DND-41 (cell line): ENCODE results near the gene ZNF8.

ENCODE experiments used
- CTCF ChIP-seq: IDR thresholded peaks from 2 replicates; pipeline ENCODE4 v1.5.1; 2012; ENCODE audit warnings: borderline replicate concordance, low read length, moderate library complexity, mild to moderate bottlenecking; ENCODE audit not compliant: poor library complexity, severe bottlenecking; ENCODE audit errors: extremely low read depth
- EZH2 ChIP-seq: IDR thresholded peaks from 3 replicates; pipeline ENCODE4 v1.6.1; 2012; ENCODE audit warnings: borderline replicate concordance, low read depth, mild to moderate bottlenecking, moderate library complexity, low read length, inconsistent platforms; ENCODE audit not compliant: severe bottlenecking

- TF ChIP-seq CTCF, result peak; percentile 69
- no peak for TF ChIP-seq EZH2
These were observed 50.2 kb downstream of the ZNF8 start for GRCh38 chr19:58328999-58329398.
